Right atrium auricular region (tissue), 2 donors: Measurements from ENCODE around the gene SLC34A3. TPM values are rescaled to one million over a fixed set of nuclear protein-coding genes. Genes with fewer than 3 reads are reported as not detected.

Source experiments
- DNase-seq: peaks from one replicate; pipeline ENCODE4 v3.0.0-alpha.2; 2019; ENCODE audit warnings: low spot score
- H3K27ac ChIP-seq, 2 donors: fragments of 200-600 bp; sonication (generic); 1 replicate in 1 of 2; 2 replicates in 1 of 2; pipeline ENCODE4 v1.5.1; 2016 to 2019
- H3K27me3 ChIP-seq, 2 donors: fragments of 200-600 bp; sonication (generic); one replicate each; pipeline versions ENCODE4 v1.5.1 to v1.6.0; 2017 to 2019
- H3K36me3 ChIP-seq: fragments of 200-600 bp; sonication (generic); one replicate; pipeline ENCODE4 v1.5.1; 2016
- H3K4me1 ChIP-seq, 2 donors: fragments of 200-600 bp; sonication (generic); one replicate each; pipeline versions ENCODE4 v1.5.1 to v1.6.0; 2017 to 2019
- H3K4me3 ChIP-seq, 2 donors: fragments of 200-600 bp; sonication (generic); 1 replicate in 1 of 2; 2 replicates in 1 of 2; pipeline ENCODE4 v1.5.1; 2017 to 2019; ENCODE audit warnings: mild to moderate bottlenecking in 1 of 2, moderate library complexity in 1 of 2
- H3K9me3 ChIP-seq, 2 donors: fragments of 200-600 bp; sonication (generic); one replicate each; pipeline ENCODE4 v1.5.1; 2019
- CTCF ChIP-seq, 2 donors: fragments of 200-600 bp; sonication (generic); IDR thresholded peaks; one replicate each; pipeline ENCODE4 v1.5.1; 2019; ENCODE audit warnings: antibody characterized with exemption in 2 of 2
- total RNA-seq, 2 donors: library from RNA; depleted of rRNA; stranded (reverse); fragments of >200 nt; gene quantifications; one replicate each; pipeline ENCODE4 v1.1.0, GENCODE V29; 2016

The SLC34A3 gene
- total RNA-seq, 2 donors from 2014 or later, result not detected

DNA sequence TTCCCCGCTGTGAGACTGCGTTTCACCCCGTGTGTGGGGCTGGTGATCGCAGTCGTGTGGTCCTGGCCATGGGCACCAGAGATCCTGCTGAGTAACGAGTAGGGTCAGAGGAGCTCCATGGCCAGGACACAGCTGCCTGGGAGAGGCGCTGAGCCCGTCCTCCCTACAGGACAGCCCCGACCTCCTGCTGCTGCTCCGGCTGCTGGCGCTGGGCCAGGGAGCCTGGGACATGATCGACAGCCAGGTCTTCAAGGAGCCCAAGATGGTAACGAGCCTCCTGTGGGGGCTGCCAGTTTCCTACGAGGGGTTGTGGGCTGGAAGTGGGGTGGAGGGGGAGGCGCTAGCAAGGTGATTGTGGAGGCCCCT is 35.4 kb downstream of the SLC34A3 start:
- no peak for DNase-seq
- Histone ChIP-seq H3K27me3 (no peaks in the 10 kb centered on the region), H3K4me1 (peaks cover 0 to 29% of the 10 kb centered on the region in 2 donors), H3K9me3 (no peaks in the 10 kb centered on the region), H3K36me3 (peaks cover 39% of the 10 kb centered on the region), H3K27ac (no peak overlapping the region), H3K4me3 (no peak overlapping the region)
- no peak for TF ChIP-seq CTCF (IDR thresholded peaks at IDR 0.05)

- no peak for TF ChIP-seq CTCF (IDR thresholded peaks at IDR 0.05)
- Histone ChIP-seq H3K4me3 (no peak overlapping the region), H3K9me3 (no peaks in the 10 kb centered on the region), H3K27ac (no peak overlapping the region), H3K4me1 (peaks cover 0 to 36% of the 10 kb centered on the region in 2 donors), H3K27me3 (no peaks in the 10 kb centered on the region), H3K36me3 (peaks cover 43% of the 10 kb centered on the region)
- DNase-seq, result no peak
Observed at GRCh38 chr9:137266585-137267453, 36.1 kb downstream of the SLC34A3 start.

- H3K4me3 ChIP-seq, result no peak overlapping the region
- TF ChIP-seq CTCF (IDR thresholded peaks at IDR 0.05), result no peak
Observed at GRCh38 chr9:137267933-137268355, 37.2 kb downstream of the SLC34A3 start.

DNA sequence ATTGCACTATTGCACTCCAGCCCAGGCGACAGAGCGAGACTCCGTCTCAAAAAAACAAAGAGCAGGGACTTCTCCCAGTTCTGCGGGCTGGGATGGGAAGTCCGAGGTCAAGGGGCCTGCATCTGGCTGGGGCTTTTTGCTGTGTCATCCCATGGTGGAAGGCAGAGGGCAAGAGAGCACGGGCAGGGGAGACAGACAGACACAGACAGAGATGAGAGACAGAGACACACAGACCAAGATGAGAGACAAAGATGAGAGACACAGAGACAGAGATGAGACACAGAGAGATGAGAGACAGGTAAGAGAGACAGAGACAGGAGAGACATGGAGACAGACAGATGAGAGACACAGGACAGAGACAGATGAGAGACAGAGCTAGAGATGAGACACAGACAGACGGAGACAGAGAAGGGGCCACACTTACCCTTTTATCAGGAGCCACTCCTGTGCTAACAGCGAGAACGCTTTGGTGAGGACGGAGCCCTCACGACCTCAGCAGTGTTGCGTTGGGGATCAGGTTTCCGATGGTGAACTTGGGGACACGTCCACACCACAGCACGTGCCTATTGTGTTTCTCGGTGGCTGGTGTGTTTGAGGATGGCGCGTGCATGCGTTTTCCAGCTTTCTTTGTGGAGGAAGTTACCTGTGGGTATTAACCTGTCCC is 38.0 kb downstream of the SLC34A3 start:
- no peak for DNase-seq

More at GRCh38 chr9:137267933-137268355, 37.2 kb downstream of the SLC34A3 start:
- Histone ChIP-seq H3K27ac (peak overlapping the region; percentile 78 to 83), H3K36me3 (peaks cover 53% of the 10 kb centered on the region), H3K27me3 (no peaks in the 10 kb centered on the region), H3K9me3 (no peaks in the 10 kb centered on the region), H3K4me1 (peaks cover 0 to 45% of the 10 kb centered on the region in 2 donors)
- no peak for DNase-seq

DNA sequence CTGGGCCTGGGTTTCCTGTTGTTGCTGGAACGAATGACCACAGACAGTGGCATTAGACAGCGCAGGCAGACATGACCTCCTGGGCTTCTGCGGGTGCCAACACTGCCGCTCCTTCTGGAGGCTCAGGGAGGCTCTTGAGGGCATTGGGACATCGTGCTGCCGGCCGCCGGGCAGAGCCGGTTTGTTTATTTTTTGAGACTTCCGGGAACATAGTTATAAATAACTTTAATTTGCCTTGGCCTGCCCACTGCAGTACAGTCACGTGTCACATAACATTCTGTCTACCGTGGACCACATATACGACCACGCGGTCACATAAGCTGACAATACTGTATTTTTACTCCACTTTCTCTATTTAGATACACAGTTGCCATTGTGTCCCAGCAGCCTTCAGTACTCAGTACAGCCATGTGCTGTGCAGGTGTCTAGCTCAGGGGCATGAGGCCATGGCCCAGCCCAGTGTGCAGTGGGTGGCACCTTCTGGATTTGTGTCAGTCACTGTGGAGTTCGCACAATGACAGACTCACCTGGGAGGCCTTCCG is 38.6 kb downstream of the SLC34A3 start:
- peak overlapping the region; percentile 3 to 35 for H3K4me3 ChIP-seq
- H3K4me1 ChIP-seq, result peaks cover 0 to 52% of the 10 kb centered on the region in 2 donors
- TF ChIP-seq CTCF (IDR thresholded peaks at IDR 0.05), result no peak
- DNase-seq, result no peak
- peak overlapping the region; percentile 78 to 83 for H3K27ac ChIP-seq
- H3K9me3 ChIP-seq, result no peaks in the 10 kb centered on the region
- no peaks in the 10 kb centered on the region for H3K27me3 ChIP-seq
- H3K36me3 ChIP-seq, result peaks cover 48% of the 10 kb centered on the region

More for the DNA sequence above, 38.0 kb downstream of the SLC34A3 start:
- Histone ChIP-seq H3K27me3 (no peaks in the 10 kb centered on the region), H3K36me3 (peaks cover 54% of the 10 kb centered on the region), H3K9me3 (no peaks in the 10 kb centered on the region), H3K4me3 (peak overlapping the region; percentile 3 to 35), H3K4me1 (peaks cover 0 to 45% of the 10 kb centered on the region in 2 donors), H3K27ac (peak overlapping the region; percentile 78 to 83)
- no peak for TF ChIP-seq CTCF (IDR thresholded peaks at IDR 0.05)
